IMR-90 (cell line): ENCODE measurements around the gene ASB7. TPM values are rescaled to one million over a fixed set of nuclear protein-coding genes. Genes with fewer than 3 reads are reported as not detected.

Source experiments
- ATAC-seq: fragments of 200-7000 bp; cut with Tn5 transposase; 2 replicates; pipeline ENCODE4 v1.9.1; 2020; ENCODE audit warnings: low read depth, mild to moderate bottlenecking, moderate library complexity
- BruUV-seq: library from RNA; stranded (reverse); fragments of 400-500 nt; replicated peaks from 2 replicates; lab custom pipeline; 2021; lab: Mats Ljungman, UMichigan
- CTCF ChIA-PET: fragments of 300-600 bp; formaldehyde crosslinking; extraction: SDS; loops from one replicate; lab custom pipeline; 2021; ENCODE audit warnings: antibody characterized with exemption; lab: Yijun Ruan, JAX
- POLR2A ChIA-PET: fragments of 300-600 bp; sonication (Branson Sonifier 250); formaldehyde crosslinking; loops from one replicate; lab custom pipeline; 2022; ENCODE audit warnings: antibody characterized with exemption; ENCODE audit not compliant: unreplicated experiment; lab: Charles Lee
- DNase-seq: peaks from one replicate; pipeline ENCODE4 v3.0.0; 2013
- H2AFZ ChIP-seq: replicated peaks from 2 replicates; pipeline ENCODE3; 2013; ENCODE audit warnings: low read length, mild to moderate bottlenecking; ENCODE audit not compliant: poor library complexity
- H2AK5ac ChIP-seq: 2 replicates; pipeline ENCODE4 v1.6.1; 2013; ENCODE audit warnings: low read depth, low read length, inconsistent platforms
- H2AK9ac ChIP-seq: replicated peaks from 2 replicates; pipeline ENCODE3; 2013; ENCODE audit warnings: mild to moderate bottlenecking, low read depth, low read length, moderate library complexity; ENCODE audit not compliant: poor library complexity
- H2BK120ac ChIP-seq: 2 replicates; pipeline ENCODE4 v1.6.1; 2013; ENCODE audit warnings: low read depth, low read length, inconsistent platforms
- H2BK15ac ChIP-seq: 3 replicates; pipeline ENCODE4 v1.6.1; 2013; ENCODE audit warnings: low read depth, low read length, inconsistent platforms
- H2BK20ac ChIP-seq: 2 replicates; pipeline ENCODE4 v1.6.1; 2013; ENCODE audit warnings: low read depth, mild to moderate bottlenecking, inconsistent platforms, low read length, moderate library complexity
- H2BK5ac ChIP-seq: 2 replicates; pipeline ENCODE4 v1.6.1; 2013; ENCODE audit warnings: mild to moderate bottlenecking, low read depth, low read length, inconsistent platforms; ENCODE audit not compliant: poor library complexity, severe bottlenecking
- H3K14ac ChIP-seq: replicated peaks from 2 replicates; pipeline ENCODE4 v1.6.1; 2013; ENCODE audit warnings: low read depth, low read length, inconsistent platforms
- H3K18ac ChIP-seq: 2 replicates; pipeline ENCODE4 v1.6.1; 2013; ENCODE audit warnings: low read depth, low read length, control low read depth
- H3K23ac ChIP-seq: 2 replicates; pipeline ENCODE4 v1.6.1; 2013; ENCODE audit warnings: low read depth, low read length, inconsistent platforms
- H3K27ac ChIP-seq: 2 replicates; pipeline ENCODE4 v1.5.1; 2013; ENCODE audit warnings: mild to moderate bottlenecking, control low read depth, low read length; ENCODE audit not compliant: insufficient read depth
- H3K27me3 ChIP-seq: 2 replicates; pipeline ENCODE4 v1.6.1; 2013; ENCODE audit warnings: low read length; ENCODE audit not compliant: control insufficient read depth, insufficient read depth
- H3K36me3 ChIP-seq: 2 replicates; pipeline ENCODE4 v1.6.1; 2013; ENCODE audit warnings: low read length, mixed read lengths; ENCODE audit not compliant: control insufficient read depth, insufficient read depth
- H3K4ac ChIP-seq: 2 replicates; pipeline ENCODE4 v1.6.1; 2013; ENCODE audit warnings: low read depth, low read length, inconsistent platforms
- H3K4me1 ChIP-seq: 2 replicates; pipeline ENCODE4 v1.6.1; 2013; ENCODE audit warnings: low read length, mixed read lengths; ENCODE audit not compliant: control insufficient read depth, insufficient read depth
- H3K4me2 ChIP-seq: 2 replicates; pipeline ENCODE4 v1.6.1; 2013; ENCODE audit warnings: low read depth, mild to moderate bottlenecking, control low read depth, low read length, moderate library complexity
- H3K4me3 ChIP-seq: 2 replicates; pipeline ENCODE4 v1.5.1; 2013; ENCODE audit warnings: low read depth, mild to moderate bottlenecking, control low read depth, low read length, moderate library complexity; ENCODE audit not compliant: insufficient read depth
- H3K56ac ChIP-seq: 2 replicates; pipeline ENCODE4 v1.6.1; 2013; ENCODE audit warnings: low read length, inconsistent platforms; ENCODE audit not compliant: insufficient read depth; ENCODE audit errors: extremely low read depth
- H3K79me1 ChIP-seq, 2 experiments: 2 replicates each; pipeline ENCODE4 v1.6.1; 2013; ENCODE audit warnings: low read length in 2 of 2, inconsistent platforms in 1 of 2, low read depth in 1 of 2
- H3K9ac ChIP-seq: 2 replicates; pipeline ENCODE4 v1.6.1; 2013; ENCODE audit warnings: low read depth, low read length, control low read depth
- H3K9me1 ChIP-seq: 2 replicates; pipeline ENCODE4 v1.6.1; 2013; ENCODE audit warnings: low read length, inconsistent platforms; ENCODE audit not compliant: insufficient read depth
- H3K9me3 ChIP-seq: 2 replicates; pipeline ENCODE4 v1.6.1; 2013; ENCODE audit warnings: low read length; ENCODE audit not compliant: control insufficient read depth, insufficient read depth
- H4K20me1 ChIP-seq: 2 replicates; pipeline ENCODE4 v1.6.1; 2013; ENCODE audit warnings: low read length, inconsistent platforms; ENCODE audit not compliant: insufficient read depth
- H4K5ac ChIP-seq: 2 replicates; pipeline ENCODE4 v1.6.1; 2013; ENCODE audit warnings: mild to moderate bottlenecking, low read depth, low read length, control low read depth
- H4K8ac ChIP-seq, 2 experiments: 2 replicates each; pipeline ENCODE4 v1.6.1; 2013; ENCODE audit warnings: low read depth in 2 of 2, low read length in 2 of 2, control low read depth in 1 of 2, inconsistent platforms in 1 of 2
- H4K91ac ChIP-seq: 2 replicates; pipeline ENCODE4 v1.6.1; 2013; ENCODE audit warnings: low read depth, low read length, inconsistent platforms; ENCODE audit not compliant: insufficient read depth
- CEBPB ChIP-seq: IDR thresholded peaks from 2 replicates; pipeline ENCODE4 v1.6.1; 2012; ENCODE audit warnings: low read depth, low read length, improper control_type of control experiment
- FOS ChIP-seq: fragments of 150-350 bp; IDR thresholded peaks from 2 replicates; pipeline ENCODE4 v1.6.1; 2016; ENCODE audit warnings: low read depth, low read length
- MAFK ChIP-seq: IDR thresholded peaks from 2 replicates; pipeline ENCODE4 v1.6.1; 2012; ENCODE audit warnings: low read depth, low read length, improper control_type of control experiment
- MAZ ChIP-seq: IDR thresholded peaks from 2 replicates; pipeline ENCODE4 v1.6.1; 2012; ENCODE audit warnings: low read depth, mild to moderate bottlenecking, low read length, improper control_type of control experiment, moderate library complexity, borderline replicate concordance
- MXI1 ChIP-seq: IDR thresholded peaks from 2 replicates; pipeline ENCODE4 v1.6.1; 2012; ENCODE audit warnings: low read depth, mild to moderate bottlenecking, low read length, moderate library complexity, borderline replicate concordance
- POLR2A ChIP-seq: IDR thresholded peaks from 2 replicates; pipeline ENCODE4 v1.6.1; 2012; ENCODE audit warnings: mild to moderate bottlenecking, low read depth, low read length
- RCOR1 ChIP-seq: IDR thresholded peaks from 2 replicates; pipeline ENCODE4 v1.6.1; 2012; ENCODE audit warnings: mild to moderate bottlenecking, low read length, improper control_type of control experiment; ENCODE audit not compliant: insufficient replicate concordance
- RFX5 ChIP-seq: IDR thresholded peaks from 2 replicates; pipeline ENCODE4 v1.8.0; 2012; ENCODE audit warnings: low read depth, mild to moderate bottlenecking, low read length, moderate library complexity
- SMC3 ChIP-seq: fragments of 150-350 bp; IDR thresholded peaks from 2 replicates; pipeline ENCODE4 v1.6.1; 2016; ENCODE audit warnings: low read depth, mild to moderate bottlenecking, antibody characterized with exemption, low read length, moderate library complexity
- WGBS, 2 experiments: methylation state at CpG; one replicate each; pipeline versions ENCODE4 v1.1.5 to v1.1.7; 2013; ENCODE audit warnings: missing lambda C conversion rate in 2 of 2; ENCODE audit not compliant: insufficient read length in 1 of 2; ENCODE audit errors: extremely low coverage in 2 of 2; 5-methylcytosine and 5-hydroxymethylcytosine counted together
- dilution Hi-C: fragments of 300-500 bp; cut with HindIII; formaldehyde crosslinking; loops from one replicate; pipeline ENCODE4 v1.14.3; 2018; ENCODE audit warnings: low sequenced_read_pairs; ENCODE audit not compliant: unreplicated experiment
- in situ Hi-C: fragments of 300-500 bp; cut with MboI; formaldehyde crosslinking; loops from 3 replicates; pipeline ENCODE4 v1.14.3; 2019; ENCODE audit warnings: low sequenced_read_pairs, inconsistent platforms, mixed read lengths
- intact Hi-C: fragments of 100-400 bp; cut with micrococcal nuclease; formaldehyde crosslinking; loops from 2 replicates; pipeline ENCODE4 v1.10.0; 2022
- polyA plus RNA-seq, 3 experiments: library from polyadenylated mRNA; depleted of rRNA; stranded (reverse); fragments of >200 nt; gene quantifications; 2 replicates each; pipeline ENCODE4 v1.2.3, GENCODE V29; 2012; ENCODE audit warnings: low replicate concordance in 1 of 3
- total RNA-seq: library from RNA; depleted of rRNA; stranded (reverse); fragments of >200 nt; gene quantifications from 2 replicates; pipeline ENCODE4 v1.2.3, GENCODE V29; 2012
- TF ChIP-seq, protein P1 (sequence below): fragments of 150-350 bp; IDR thresholded peaks from 2 replicates; pipeline ENCODE4 v1.6.1; 2017; ENCODE audit warnings: mild to moderate bottlenecking, antibody characterized with exemption, low read length, low read depth
- TF ChIP-seq, protein P2 (sequence below): fragments of 150-350 bp; IDR thresholded peaks from 2 replicates; pipeline ENCODE4 v1.6.1; 2016; ENCODE audit warnings: low read depth, mild to moderate bottlenecking, low read length, moderate library complexity, borderline replicate concordance
- TF ChIP-seq, protein P3 (sequence below): conservative IDR thresholded peaks from 2 replicates; pipeline ENCODE4 v1.5.1; 2012; ENCODE audit warnings: mild to moderate bottlenecking, low read depth, low read length, improper control_type of control experiment

ASB7 gene
- total and polyA plus RNA-seq, 2 of the 4 experiments (the other 2 are of a cell fraction), result 7.7 to 16.7 TPM

DNA sequence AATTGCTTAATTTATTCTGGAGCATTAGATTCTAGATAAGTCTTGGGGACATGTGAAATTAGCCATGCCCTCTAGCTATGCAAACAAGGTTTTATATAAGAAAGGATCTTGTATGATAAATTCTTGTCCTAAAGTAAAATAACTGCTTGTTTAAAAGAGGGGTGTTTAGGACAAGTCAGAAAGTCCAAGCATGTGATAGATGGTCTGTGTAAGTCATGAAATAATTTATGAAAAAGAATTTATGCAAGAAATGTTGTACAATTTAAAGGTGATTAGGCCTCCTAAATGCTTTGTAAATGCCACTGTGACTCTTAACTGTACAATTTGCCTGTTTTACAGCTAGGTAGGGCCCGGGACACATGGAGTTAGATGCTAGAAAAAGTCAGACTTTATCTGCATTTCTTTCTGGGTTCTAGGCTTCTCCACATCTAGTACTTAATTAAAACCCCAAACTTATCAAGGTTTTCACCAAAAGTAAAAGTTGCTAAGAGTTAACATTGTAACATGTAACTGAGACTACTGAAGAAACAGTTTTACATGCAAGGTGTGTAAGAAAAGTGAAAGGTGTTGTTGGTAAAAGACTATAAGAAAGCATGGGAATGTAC lies 13.6 kb upstream of the ASB7 start:
- TF ChIP-seq, protein P1, sequence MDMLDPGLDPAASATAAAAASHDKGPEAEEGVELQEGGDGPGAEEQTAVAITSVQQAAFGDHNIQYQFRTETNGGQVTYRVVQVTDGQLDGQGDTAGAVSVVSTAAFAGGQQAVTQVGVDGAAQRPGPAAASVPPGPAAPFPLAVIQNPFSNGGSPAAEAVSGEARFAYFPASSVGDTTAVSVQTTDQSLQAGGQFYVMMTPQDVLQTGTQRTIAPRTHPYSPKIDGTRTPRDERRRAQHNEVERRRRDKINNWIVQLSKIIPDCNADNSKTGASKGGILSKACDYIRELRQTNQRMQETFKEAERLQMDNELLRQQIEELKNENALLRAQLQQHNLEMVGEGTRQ, result no peak
- TF ChIP-seq MXI1, result no peak
- no peak for TF ChIP-seq SMC3
- no peak for TF ChIP-seq MAZ
- TF ChIP-seq MAFK, result no peak
- no peak for TF ChIP-seq CEBPB
- no peak for TF ChIP-seq RCOR1
- no peak for TF ChIP-seq FOS
- no peak for TF ChIP-seq RFX5
- TF ChIP-seq, protein P2, sequence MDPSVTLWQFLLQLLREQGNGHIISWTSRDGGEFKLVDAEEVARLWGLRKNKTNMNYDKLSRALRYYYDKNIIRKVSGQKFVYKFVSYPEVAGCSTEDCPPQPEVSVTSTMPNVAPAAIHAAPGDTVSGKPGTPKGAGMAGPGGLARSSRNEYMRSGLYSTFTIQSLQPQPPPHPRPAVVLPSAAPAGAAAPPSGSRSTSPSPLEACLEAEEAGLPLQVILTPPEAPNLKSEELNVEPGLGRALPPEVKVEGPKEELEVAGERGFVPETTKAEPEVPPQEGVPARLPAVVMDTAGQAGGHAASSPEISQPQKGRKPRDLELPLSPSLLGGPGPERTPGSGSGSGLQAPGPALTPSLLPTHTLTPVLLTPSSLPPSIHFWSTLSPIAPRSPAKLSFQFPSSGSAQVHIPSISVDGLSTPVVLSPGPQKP, result no peak
- TF ChIP-seq, protein P3, sequence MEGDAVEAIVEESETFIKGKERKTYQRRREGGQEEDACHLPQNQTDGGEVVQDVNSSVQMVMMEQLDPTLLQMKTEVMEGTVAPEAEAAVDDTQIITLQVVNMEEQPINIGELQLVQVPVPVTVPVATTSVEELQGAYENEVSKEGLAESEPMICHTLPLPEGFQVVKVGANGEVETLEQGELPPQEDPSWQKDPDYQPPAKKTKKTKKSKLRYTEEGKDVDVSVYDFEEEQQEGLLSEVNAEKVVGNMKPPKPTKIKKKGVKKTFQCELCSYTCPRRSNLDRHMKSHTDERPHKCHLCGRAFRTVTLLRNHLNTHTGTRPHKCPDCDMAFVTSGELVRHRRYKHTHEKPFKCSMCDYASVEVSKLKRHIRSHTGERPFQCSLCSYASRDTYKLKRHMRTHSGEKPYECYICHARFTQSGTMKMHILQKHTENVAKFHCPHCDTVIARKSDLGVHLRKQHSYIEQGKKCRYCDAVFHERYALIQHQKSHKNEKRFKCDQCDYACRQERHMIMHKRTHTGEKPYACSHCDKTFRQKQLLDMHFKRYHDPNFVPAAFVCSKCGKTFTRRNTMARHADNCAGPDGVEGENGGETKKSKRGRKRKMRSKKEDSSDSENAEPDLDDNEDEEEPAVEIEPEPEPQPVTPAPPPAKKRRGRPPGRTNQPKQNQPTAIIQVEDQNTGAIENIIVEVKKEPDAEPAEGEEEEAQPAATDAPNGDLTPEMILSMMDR, result no peak
- TF ChIP-seq POLR2A, result no peak
- no peak overlapping the region for H2BK5ac ChIP-seq
- peaks cover 6% of the 10 kb centered on the region for H3K9me3 ChIP-seq
- WGBS, 2 experiments, result no CpG with 5 or more reads among the region's 1 CpG
- in situ Hi-C loops, result loop anchor here (25.0 kb wide), 1 partner anchor 1326 kb away; the partner anchor contains the start of gene LRRC28
- ChIA-PET POLR2A (no interaction called here), CTCF (no interaction called here)
- H3K79me1 ChIP-seq, result peaks cover 16 to 17% of the 10 kb centered on the region in 2 experiments
- H2AK9ac ChIP-seq, result no peak overlapping the region
- no peak overlapping the region for H3K4me3 ChIP-seq
- H2AK5ac ChIP-seq, result no peak overlapping the region
- dilution Hi-C loops, result no loop called here
- no peak overlapping the region for H3K56ac ChIP-seq
- no peak overlapping the region for H3K23ac ChIP-seq
- H4K91ac ChIP-seq, result no peak overlapping the region
- no peak overlapping the region for H2BK15ac ChIP-seq
- peak; percentile 11 for DNase-seq
- H3K4me2 ChIP-seq, result no peak overlapping the region
- no peak overlapping the region for H3K9ac ChIP-seq
- intact Hi-C loops, result no loop called here
- no peak overlapping the region for H4K5ac ChIP-seq
- H4K8ac ChIP-seq, result no peak overlapping the region
- H3K27ac ChIP-seq, result no peak overlapping the region
- H3K4me1 ChIP-seq, result peaks cover 2% of the 10 kb centered on the region; the same call in 1 of the 2 replicates
- no peak overlapping the region for H2AFZ ChIP-seq
- no peak overlapping the region for H3K14ac ChIP-seq
- ATAC-seq, result no peak
- no TSS peak for BruUV-seq
- no peak overlapping the region for H3K4ac ChIP-seq
- H2BK120ac ChIP-seq, result no peak overlapping the region
- no peaks in the 10 kb centered on the region for H3K27me3 ChIP-seq
- H2BK20ac ChIP-seq, result no peak overlapping the region
- H4K20me1 ChIP-seq, result peaks cover 14% of the 10 kb centered on the region; the same call in 1 of the 2 replicates
- H3K18ac ChIP-seq, result no peak overlapping the region
- no peaks in the 10 kb centered on the region for H3K9me1 ChIP-seq
- H3K36me3 ChIP-seq, result no peaks in the 10 kb centered on the region
